Right lobe of liver (tissue), 6 donors: ENCODE measurements around the gene POU3F1. TPM values are rescaled to one million over a fixed set of nuclear protein-coding genes. Genes with fewer than 3 reads are reported as not detected.

Experiments
- ATAC-seq, 4 donors: fragments of 200-7000 bp; cut with Tn5 transposase; one replicate each; pipeline ENCODE4 v1.9.1; 2020; ENCODE audit warnings: mild to moderate bottlenecking in 4 of 4, moderate library complexity in 4 of 4
- DNase-seq, 3 donors: peaks; one replicate each; pipeline ENCODE4 v3.0.0-alpha.2; 2020
- H3K27ac ChIP-seq, 3 donors: fragments of 200-600 bp; one replicate each; pipeline ENCODE4 v1.8.0; 2022
- H3K27me3 ChIP-seq, 2 donors: fragments of 200-600 bp; one replicate each; pipeline ENCODE4 v1.8.0; 2022
- H3K36me3 ChIP-seq, 4 donors: fragments of 200-600 bp; sonication (generic) in 1 of 4; one replicate each; pipeline versions ENCODE4 v1.5.1 to v1.8.0; 2017 to 2022; ENCODE audit warnings: control low read depth in 1 of 4
- H3K4me1 ChIP-seq, 4 donors: fragments of 200-600 bp; sonication (generic) in 1 of 4; one replicate each; pipeline versions ENCODE4 v1.5.1 to v1.8.0; 2017 to 2022; ENCODE audit warnings: control low read depth in 1 of 4
- H3K4me3 ChIP-seq, 3 donors: fragments of 200-600 bp; one replicate each; pipeline ENCODE4 v1.8.0; 2022
- H3K9me3 ChIP-seq, 4 donors: fragments of 200-600 bp; sonication (generic) in 1 of 4; one replicate each; pipeline versions ENCODE4 v1.5.1 to v1.8.0; 2017 to 2022; ENCODE audit warnings: control low read depth in 1 of 4
- POLR2A ChIP-seq: fragments of 450-650 bp; IDR thresholded peaks from one replicate; pipeline ENCODE4 v1.6.1; 2017; ENCODE audit warnings: antibody characterized with exemption, mild to moderate bottlenecking
- WGBS: methylation state at CpG from one replicate; pipeline ENCODE4 v1.1.6; 2018; ENCODE audit warnings: low coverage, low lambda C conversion rate; ENCODE audit not compliant: insufficient coverage; ENCODE audit errors: missing lambda C conversion rate; 5-methylcytosine and 5-hydroxymethylcytosine counted together
- intact Hi-C, 2 donors: fragments of 100-400 bp; cut with DNase I; formaldehyde crosslinking; loops; one replicate each; pipeline versions ENCODE4 v1.11.2 to v1.14.1; 2022
- total RNA-seq, 6 experiments: library from RNA; depleted of rRNA in 2 of 6; stranded (reverse); fragments of >200 nt in 2 of 6; fragmentation: NEBNext Ultra II Directional in 3 of 6; extraction: Animal tissue kit (Norgen Biotek cat#: 25700) in 3 of 6; gene quantifications; one replicate each; pipeline versions ENCODE4 v1.1.0 to v1.2.4, GENCODE V29; 2016 to 2023
- TF ChIP-seq, protein P1 (sequence below), 4 donors: fragments of 200-600 bp in 3 of 4; fragments of 450-650 bp in 1 of 4; IDR thresholded peaks; one replicate each; pipeline versions ENCODE4 v1.5.1 to v1.8.0; 2016 to 2022; ENCODE audit warnings: antibody characterized with exemption in 4 of 4, mild to moderate bottlenecking in 2 of 4
- donor health status: DM: no; HTN: yes; CAD: no.
- donor health status: DM: no; HTN: no; CAD: no.
- donor health status: DM: no; HTN: no; CAD: no.
- donor health status: DM: no; HTN: yes; CAD: no.
- donor health status: DM: no; HTN: yes; CAD: no.

Gene POU3F1
- total RNA-seq, 6 experiments from 2014 or later = 0.09 TPM; not detected in 5

DNA sequence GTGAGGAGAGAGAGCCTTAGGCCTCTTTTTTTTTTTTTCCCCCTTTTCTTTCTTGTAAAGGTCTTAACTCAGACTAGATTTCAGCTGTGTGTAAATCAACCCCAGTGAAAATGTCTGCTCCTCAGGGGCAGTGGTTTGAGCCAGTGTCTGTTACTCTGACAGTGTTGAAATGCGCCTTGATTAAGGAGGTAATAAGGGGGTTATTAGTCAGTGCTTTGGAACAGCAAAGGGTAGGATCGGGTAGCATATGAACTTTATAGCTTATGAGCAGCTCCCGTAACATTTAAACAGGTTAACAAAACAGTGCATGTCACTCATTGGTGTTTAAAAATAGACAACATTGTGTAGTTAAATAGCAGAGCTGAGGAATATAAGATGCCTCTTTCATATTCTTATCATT is 23.8 kb downstream of the POU3F1 start:
- H3K27me3 ChIP-seq = no peaks in the 10 kb centered on the region
- H3K36me3 ChIP-seq = peaks cover 12 to 81% (median 38%) of the 10 kb centered on the region in 4 donors
- intact Hi-C loops = no loop called here
- no peak for DNase-seq
- H3K4me1 ChIP-seq = peaks cover 0 to 3% (median 0%) of the 10 kb centered on the region in 4 donors
- ATAC-seq = no peak
- no peak overlapping the region for H3K4me3 ChIP-seq
- WGBS = 96% methylated on average over 3 of the region's 3 CpGs
- H3K9me3 ChIP-seq = no peaks in the 10 kb centered on the region
- no peak for TF ChIP-seq POLR2A
- TF ChIP-seq, protein P1, sequence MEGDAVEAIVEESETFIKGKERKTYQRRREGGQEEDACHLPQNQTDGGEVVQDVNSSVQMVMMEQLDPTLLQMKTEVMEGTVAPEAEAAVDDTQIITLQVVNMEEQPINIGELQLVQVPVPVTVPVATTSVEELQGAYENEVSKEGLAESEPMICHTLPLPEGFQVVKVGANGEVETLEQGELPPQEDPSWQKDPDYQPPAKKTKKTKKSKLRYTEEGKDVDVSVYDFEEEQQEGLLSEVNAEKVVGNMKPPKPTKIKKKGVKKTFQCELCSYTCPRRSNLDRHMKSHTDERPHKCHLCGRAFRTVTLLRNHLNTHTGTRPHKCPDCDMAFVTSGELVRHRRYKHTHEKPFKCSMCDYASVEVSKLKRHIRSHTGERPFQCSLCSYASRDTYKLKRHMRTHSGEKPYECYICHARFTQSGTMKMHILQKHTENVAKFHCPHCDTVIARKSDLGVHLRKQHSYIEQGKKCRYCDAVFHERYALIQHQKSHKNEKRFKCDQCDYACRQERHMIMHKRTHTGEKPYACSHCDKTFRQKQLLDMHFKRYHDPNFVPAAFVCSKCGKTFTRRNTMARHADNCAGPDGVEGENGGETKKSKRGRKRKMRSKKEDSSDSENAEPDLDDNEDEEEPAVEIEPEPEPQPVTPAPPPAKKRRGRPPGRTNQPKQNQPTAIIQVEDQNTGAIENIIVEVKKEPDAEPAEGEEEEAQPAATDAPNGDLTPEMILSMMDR (IDR thresholded peaks at IDR 0.05) = no peak
- no peak overlapping the region for H3K27ac ChIP-seq

DNA sequence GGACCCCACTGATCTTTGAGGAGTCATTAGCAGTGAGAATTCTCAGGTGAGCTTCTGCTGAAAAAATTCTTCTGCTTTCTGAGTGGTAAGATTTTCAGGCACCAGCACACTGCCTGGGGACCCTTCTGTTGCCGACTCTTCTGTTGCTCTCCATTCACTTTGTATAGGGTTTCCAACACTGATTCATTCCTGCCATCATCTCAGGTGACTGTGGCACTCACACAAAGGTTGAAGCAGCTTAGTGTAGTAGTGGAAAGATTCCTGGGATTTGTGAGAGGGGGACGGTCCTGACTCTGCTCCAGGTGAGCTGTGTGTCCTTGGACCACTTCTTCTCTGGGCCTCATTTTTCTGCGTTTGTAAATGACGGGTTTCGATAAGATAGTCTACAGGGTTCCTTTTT is 24.6 kb downstream of the POU3F1 start:
- DNase-seq = no peak
- H3K27me3 ChIP-seq = no peaks in the 10 kb centered on the region
- intact Hi-C loops = no loop called here
- H3K36me3 ChIP-seq = peaks cover 12 to 88% (median 42%) of the 10 kb centered on the region in 4 donors
- H3K27ac ChIP-seq = no peak overlapping the region
- no peaks in the 10 kb centered on the region for H3K9me3 ChIP-seq
- no peak for ATAC-seq
- H3K4me1 ChIP-seq = peaks cover 0 to 3% (median under 1%) of the 10 kb centered on the region in 4 donors
- TF ChIP-seq, protein P1 (IDR thresholded peaks at IDR 0.05) = no peak
- TF ChIP-seq POLR2A = no peak
- WGBS = 94% methylated on average over 5 of the region's 5 CpGs
- H3K4me3 ChIP-seq = no peak overlapping the region

DNA sequence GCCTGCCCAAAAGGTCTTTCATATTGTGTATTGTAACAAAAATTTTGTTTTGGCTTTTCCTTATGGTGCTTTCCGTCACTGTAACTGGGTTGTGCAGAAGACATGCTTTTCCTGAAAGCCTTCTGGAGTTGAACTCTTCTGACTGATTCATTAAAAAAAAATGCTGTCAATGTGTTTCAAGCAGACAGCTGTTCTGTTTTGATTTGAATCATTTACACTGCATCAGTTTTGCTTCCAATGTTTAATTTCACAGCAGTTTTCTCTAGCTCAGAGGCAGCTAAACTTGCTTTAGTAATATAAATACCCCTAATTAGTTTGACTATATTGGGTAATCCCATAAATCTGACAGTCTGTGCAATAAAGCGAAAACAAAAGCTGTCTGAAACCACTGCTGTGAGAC is 26.2 kb downstream of the POU3F1 start:
- no peaks in the 10 kb centered on the region for H3K27me3 ChIP-seq
- TF ChIP-seq POLR2A = no peak
- TF ChIP-seq, protein P1 (IDR thresholded peaks at IDR 0.05) = no peak
- H3K36me3 ChIP-seq = peaks cover 12 to 88% (median 39%) of the 10 kb centered on the region in 4 donors
- H3K27ac ChIP-seq = no peak overlapping the region
- intact Hi-C loops = no loop called here
- no peak for ATAC-seq
- no peak overlapping the region for H3K4me3 ChIP-seq
- H3K9me3 ChIP-seq = no peaks in the 10 kb centered on the region
- H3K4me1 ChIP-seq = peaks cover 0 to 9% (median 5%) of the 10 kb centered on the region in 4 donors
- WGBS = 79% methylated on average over 2 of the region's 2 CpGs
- no peak for DNase-seq

DNA sequence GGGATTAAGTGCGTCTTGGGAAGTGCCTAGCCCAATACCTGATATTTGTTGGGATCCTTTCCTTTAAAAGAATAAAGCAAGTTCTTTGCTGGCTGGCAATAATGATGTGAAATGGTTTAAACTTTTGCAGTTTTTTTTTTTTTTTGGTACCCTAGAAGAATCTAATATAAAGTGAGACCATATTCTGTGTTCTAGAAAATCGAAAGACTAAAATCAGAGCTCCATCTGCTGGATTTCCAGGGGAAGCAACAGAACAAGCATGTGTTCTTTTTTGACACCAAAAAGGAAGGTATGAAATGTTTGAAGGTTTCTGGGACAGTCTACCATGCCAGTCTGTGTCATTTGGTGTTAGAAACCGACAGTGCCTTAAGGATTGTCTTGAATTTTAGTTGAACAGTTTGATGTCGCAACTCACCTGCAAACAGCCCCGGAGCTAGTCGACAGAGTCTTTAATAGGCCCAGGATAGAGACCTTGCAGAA is 27.7 kb downstream of the POU3F1 start:
- H3K9me3 ChIP-seq = no peaks in the 10 kb centered on the region
- H3K4me3 ChIP-seq = no peak overlapping the region
- intact Hi-C loops = no loop called here
- DNase-seq (no peak), ATAC-seq (peak in 3 of 4 donors; percentile 42 to 70 (median 44))
- no peak for TF ChIP-seq POLR2A
- TF ChIP-seq, protein P1 (IDR thresholded peaks at IDR 0.05) = peak; percentile 48 to 59 (median 53)
- H3K36me3 ChIP-seq = peaks cover 5 to 76% (median 34%) of the 10 kb centered on the region in 4 donors
- H3K27ac ChIP-seq = no peak overlapping the region
- peaks cover 0 to 15% (median 10%) of the 10 kb centered on the region in 4 donors for H3K4me1 ChIP-seq
- no peaks in the 10 kb centered on the region for H3K27me3 ChIP-seq
- 27% methylated on average over 6 of the region's 6 CpGs for WGBS
